ENCODE measurements around the gene BMF.
A peak's percentile ranks its signal among the peaks of the same experiment; 100 is the strongest.

BMF gene

GRCh38 chr15:40103864-40104271, 4.8 kb downstream of the BMF start:
- no peak for DNase-seq (ENCODE audit: low read depth in 2 of 2)

- DNase-seq (ENCODE audit: low read depth in 2 of 2): no peak
These were observed 5.5 kb downstream of the BMF start for GRCh38 chr15:40102897-40103858.

GRCh38 chr15:40100947-40101905, 7.5 kb downstream of the BMF start:
- no peak for DNase-seq (ENCODE audit: low read depth in 2 of 2)

GRCh38 chr15:40100123-40100946, 8.3 kb downstream of the BMF start:
- DNase-seq (ENCODE audit: low read depth in 2 of 2): no peak

GRCh38 chr15:40098489-40099261, 10.0 kb downstream of the BMF start:
- DNase-seq (ENCODE audit: low read depth in 2 of 2): peak in 1 of 2 donors; percentile 31

GRCh38 chr15:40097968-40098476, 10.7 kb downstream of the BMF start:
- no peak for DNase-seq (ENCODE audit: low read depth in 2 of 2)

- DNase-seq (ENCODE audit: low read depth in 2 of 2): no peak
These were observed 11.3 kb downstream of the BMF start for GRCh38 chr15:40097096-40097967.

GRCh38 chr15:40096094-40096891, 12.4 kb downstream of the BMF start:
- no peak for DNase-seq (ENCODE audit: low read depth in 2 of 2)

GRCh38 chr15:40095371-40096093, 13.1 kb downstream of the BMF start:
- DNase-seq (ENCODE audit: low read depth in 2 of 2): no peak

GRCh38 chr15:40094156-40094555, 14.5 kb downstream of the BMF start:
- DNase-seq (ENCODE audit: low read depth in 2 of 2): no peak

GRCh38 chr15:40092979-40093869, 15.5 kb downstream of the BMF start:
- DNase-seq (ENCODE audit: low read depth in 2 of 2): no peak

- DNase-seq (ENCODE audit: low read depth in 2 of 2): no peak
These were observed 16.3 kb downstream of the BMF start for GRCh38 chr15:40092256-40092978.

- no peak for DNase-seq (ENCODE audit: low read depth in 2 of 2)
These were observed 16.8 kb downstream of the BMF start for GRCh38 chr15:40091861-40092255.

GRCh38 chr15:40090774-40091455, 17.8 kb downstream of the BMF start:
- DNase-seq (ENCODE audit: low read depth in 2 of 2): no peak

- no peak for DNase-seq (ENCODE audit: low read depth in 2 of 2)
These were observed 19.5 kb downstream of the BMF start for GRCh38 chr15:40088929-40089755.

All from stimulated activated CD8-positive, alpha-beta memory T cell treated with anti-CD3 and anti-CD28 coated beads, Interleukin-2, amount 100 ng/mL, for 1 hour (primary cell).